HepG2 (cell line): ENCODE data around the gene FOXD3. TPM values are rescaled to one million over a fixed set of nuclear protein-coding genes. Genes with fewer than 3 reads are reported as not detected.

Experiments used
- CHD2 ChIP-seq: IDR thresholded peaks from 2 replicates; pipeline ENCODE4 v1.6.1; 2011; ENCODE audit warnings: low read depth, low read length, improper control_type of control experiment
- DMTF1 ChIP-seq: sonication (generic); formaldehyde crosslinking; IDR thresholded peaks from 2 replicates; pipeline ENCODE4 v1.4.0; 2020; ENCODE audit warnings: mild to moderate bottlenecking, missing genetic modification reagents
- HIVEP1 ChIP-seq: sonication (generic); formaldehyde crosslinking; IDR thresholded peaks from 2 replicates; pipeline ENCODE4 v1.4.0; 2020; ENCODE audit warnings: mild to moderate bottlenecking, missing genetic modification reagents
- HOXA3 ChIP-seq: sonication (generic); formaldehyde crosslinking; IDR thresholded peaks from 2 replicates; pipeline ENCODE4 v1.5.0; 2020; ENCODE audit warnings: missing genetic modification reagents
- MAFK ChIP-seq, 2 experiments: IDR thresholded peaks in 1 of 2; conservative IDR thresholded peaks in 1 of 2; 2 replicates each; pipeline ENCODE4 v1.6.1; 2011; ENCODE audit warnings: improper control_type of control experiment in 2 of 2, low read length in 2 of 2
- MED1 ChIP-seq: sonication (generic); formaldehyde crosslinking; IDR thresholded peaks from 2 replicates; pipeline ENCODE4 v1.4.0; 2020; ENCODE audit warnings: missing genetic modification reagents
- MED13 ChIP-seq: sonication (generic); formaldehyde crosslinking; IDR thresholded peaks from 2 replicates; pipeline ENCODE4 v1.5.0; 2020; ENCODE audit warnings: missing genetic modification reagents
- NAIF1 ChIP-seq: sonication (generic); formaldehyde crosslinking; IDR thresholded peaks from 2 replicates; pipeline ENCODE4 v1.5.0; 2020; ENCODE audit warnings: mild to moderate bottlenecking, missing genetic modification reagents, borderline replicate concordance
- NKX3-1 ChIP-seq: sonication (generic); formaldehyde crosslinking; IDR thresholded peaks from 2 replicates; pipeline ENCODE4 v1.5.0; 2020; ENCODE audit warnings: missing genetic modification reagents
- NR0B2 ChIP-seq: sonication (generic); formaldehyde crosslinking; IDR thresholded peaks from 2 replicates; pipeline ENCODE4 v1.4.0; 2020; ENCODE audit warnings: mild to moderate bottlenecking, missing genetic modification reagents
- PLSCR1 ChIP-seq: sonication (generic); formaldehyde crosslinking; IDR thresholded peaks from 2 replicates; pipeline ENCODE4 v1.5.0; 2020; ENCODE audit warnings: missing genetic modification reagents, mild to moderate bottlenecking, borderline replicate concordance
- RFX5 ChIP-seq: IDR thresholded peaks from 2 replicates; pipeline ENCODE4 v1.6.1; 2011; ENCODE audit warnings: low read depth, low read length, improper control_type of control experiment
- STAG1 ChIP-seq: sonication (generic); formaldehyde crosslinking; IDR thresholded peaks from 2 replicates; pipeline ENCODE4 v1.4.0; 2020; ENCODE audit warnings: missing genetic modification reagents
- TRIM22 ChIP-seq: fragments of 450-650 bp; IDR thresholded peaks from 2 replicates; pipeline ENCODE4 v1.6.1; 2017
- ZBTB3 ChIP-seq: sonication (generic); formaldehyde crosslinking; IDR thresholded peaks from 2 replicates; pipeline ENCODE4 v1.4.0; 2020; ENCODE audit warnings: low read depth, mild to moderate bottlenecking, moderate library complexity, missing genetic modification reagents, borderline replicate concordance
- ZFY ChIP-seq: sonication (generic); formaldehyde crosslinking; IDR thresholded peaks from 2 replicates; pipeline ENCODE4 v1.4.0; 2020; ENCODE audit warnings: missing genetic modification reagents
- ZNF138 ChIP-seq: sonication (generic); formaldehyde crosslinking; IDR thresholded peaks from 2 replicates; pipeline ENCODE4 v1.5.0; 2020; ENCODE audit warnings: mild to moderate bottlenecking, low read depth, missing genetic modification reagents
- ZNF512 ChIP-seq: sonication (generic); formaldehyde crosslinking; IDR thresholded peaks from 2 replicates; pipeline ENCODE4 v1.4.0; 2020; ENCODE audit warnings: mild to moderate bottlenecking, missing genetic modification reagents
- ZNF546 ChIP-seq: sonication (generic); formaldehyde crosslinking; conservative IDR thresholded peaks from 2 replicates; pipeline ENCODE4 v1.8.1; 2023; ENCODE audit warnings: mild to moderate bottlenecking, missing genetic modification reagents
- ZNF577 ChIP-seq: sonication (generic); formaldehyde crosslinking; IDR thresholded peaks from 2 replicates; pipeline ENCODE4 v1.4.0; 2020; ENCODE audit warnings: mild to moderate bottlenecking, low read depth, missing genetic modification reagents, borderline replicate concordance
- ZNF644 ChIP-seq: IDR thresholded peaks from 2 replicates; pipeline ENCODE4 v1.6.1; 2016; ENCODE audit warnings: low read depth
- ZNF740 ChIP-seq: sonication (generic); formaldehyde crosslinking; IDR thresholded peaks from 2 replicates; pipeline ENCODE4 v1.4.0; 2020; ENCODE audit warnings: missing genetic modification reagents
- ZNF768 ChIP-seq: sonication (generic); formaldehyde crosslinking; IDR thresholded peaks from 2 replicates; pipeline ENCODE4 v1.4.0; 2020; ENCODE audit warnings: missing genetic modification reagents
- polyA plus RNA-seq, 8 experiments: library from polyadenylated mRNA; depleted of rRNA in 3 of 8; stranded (reverse) in 7 of 8; unstranded in 1 of 8; fragments of >200 nt; fragmentation: Illumina TruSeq in 4 of 8; extraction: Trizol in 4 of 8; gene quantifications; 2 replicates each; pipeline versions ENCODE4 v1.2.1 to v1.2.3, GENCODE V29; 2011 to 2016; ENCODE audit warnings: low read depth in 4 of 8, missing spikeins in 1 of 8, mixed read lengths in 1 of 8; ENCODE audit not compliant: insufficient read depth in 1 of 8
- total RNA-seq, 5 experiments: library from RNA; depleted of rRNA; stranded (reverse); fragments of >200 nt; fragmentation: Illumina TruSeq; extraction: Trizol; gene quantifications; 2 replicates each; pipeline ENCODE4 v1.2.3, GENCODE V29; 2016; ENCODE audit warnings: low read depth in 1 of 5

Gene FOXD3
- total and polyA plus RNA-seq, 2 of the 13 experiments (the other 11 are each of a cell fraction or from before 2014, with no cell fraction given), result not detected

GRCh38 chr1:63367215-63368103, 45.1 kb downstream of the FOXD3 start, which contains the start of gene ALG6 (continued):
- no peak for TF ChIP-seq ZNF138 (CRISPR knock-in tag)
- no peak for TF ChIP-seq ZNF512 (CRISPR knock-in tag)
- no peak for TF ChIP-seq ZNF768 (CRISPR knock-in tag)
- no peak for TF ChIP-seq PLSCR1
- TF ChIP-seq HIVEP1 (CRISPR knock-in tag), result peak; percentile 75
- 0 out of 2 replicates have a peak, but pooled peaks have one; percentile 71 for TF ChIP-seq ZNF546 (CRISPR knock-in tag)
- TF ChIP-seq MED1 (CRISPR knock-in tag), result peak; percentile 9; the same call in 1 of the 2 replicates
- TF ChIP-seq ZNF740 (CRISPR knock-in tag), result no peak
- peak; percentile 92 for TF ChIP-seq ZFY (CRISPR knock-in tag)
- TF ChIP-seq NKX3-1, result peak; percentile 56; the same call in 1 of the 2 replicates
- no peak for TF ChIP-seq DMTF1 (CRISPR knock-in tag)
- TF ChIP-seq RFX5, result no peak
- peak; percentile 55; the same call in 1 of the 2 replicates for TF ChIP-seq MED13 (CRISPR knock-in tag)
- no peak for TF ChIP-seq ZNF644 (CRISPR knock-in tag)
- peak; percentile 68; the same call in 1 of the 2 replicates for TF ChIP-seq HOXA3
- peak; percentile 35 for TF ChIP-seq STAG1 (CRISPR knock-in tag)
- no peak for TF ChIP-seq TRIM22
- TF ChIP-seq MAFK (conservative IDR thresholded peaks at IDR 0.05 in 1 of 2, IDR thresholded peaks at IDR 0.05 in 1 of 2; ENCODE audit: low read length in 2 of 2), result no peak
- no peak for TF ChIP-seq NAIF1 (CRISPR knock-in tag)
- TF ChIP-seq CHD2, result no peak
- TF ChIP-seq ZNF577 (CRISPR knock-in tag), result no peak
- TF ChIP-seq NR0B2 (CRISPR knock-in tag), result 0 out of 2 replicates have a peak, but pooled peaks have one; percentile 55
- 0 out of 2 replicates have a peak, but pooled peaks have one; percentile 2 for TF ChIP-seq ZBTB3 (CRISPR knock-in tag)
